Karpas-422 (cell line): Measurements from ENCODE around the gene HDAC4. TPM values are rescaled to one million over a fixed set of nuclear protein-coding genes. Genes with fewer than 3 reads are reported as not detected.

Source experiments
- DNase-seq: peaks from one replicate; pipeline ENCODE4 v3.0.0-alpha.2; 2015
- H2AFZ ChIP-seq: fragments of 200-600 bp; sonication (generic); 2 replicates; pipeline ENCODE4 v1.6.1; 2014; ENCODE audit warnings: antibody characterized with exemption, low read length, mixed read lengths
- H3K27ac ChIP-seq: fragments of 200-600 bp; sonication (generic); 2 replicates; pipeline ENCODE4 v1.5.1; 2014; ENCODE audit warnings: mild to moderate bottlenecking, low read length, moderate library complexity
- H3K27me3 ChIP-seq: fragments of 200-600 bp; sonication (generic); 2 replicates; pipeline ENCODE4 v1.6.1; 2014; ENCODE audit warnings: low read length, mixed read lengths
- H3K36me3 ChIP-seq: fragments of 200-600 bp; sonication (generic); 2 replicates; pipeline ENCODE4 v1.6.1; 2014; ENCODE audit warnings: low read length, mixed read lengths; ENCODE audit not compliant: insufficient read depth
- H3K4me1 ChIP-seq: fragments of 200-600 bp; sonication (generic); 2 replicates; pipeline ENCODE4 v1.6.1; 2014; ENCODE audit warnings: mild to moderate bottlenecking, low read length, mixed read lengths
- H3K4me2 ChIP-seq: fragments of 200-600 bp; sonication (generic); 2 replicates; pipeline ENCODE4 v1.6.1; 2014; ENCODE audit warnings: low read length, low read depth, mild to moderate bottlenecking; ENCODE audit not compliant: poor library complexity, severe bottlenecking
- H3K4me3 ChIP-seq: fragments of 200-600 bp; sonication (generic); 2 replicates; pipeline ENCODE4 v1.5.1; 2014; ENCODE audit warnings: mild to moderate bottlenecking, antibody characterized with exemption, low read length, mixed read lengths
- H3K79me2 ChIP-seq: fragments of 200-600 bp; sonication (generic); 2 replicates; pipeline ENCODE4 v1.6.1; 2014; ENCODE audit warnings: mild to moderate bottlenecking, low read length, mixed read lengths
- H3K9ac ChIP-seq: fragments of 200-600 bp; sonication (generic); 2 replicates; pipeline ENCODE4 v1.6.0; 2014; ENCODE audit warnings: low read length
- H3K9me2 ChIP-seq: fragments of 200-600 bp; sonication (generic), shearing (Covaris generic); replicated peaks from 2 replicates; pipeline ENCODE4 v1.6.0; 2014; ENCODE audit warnings: mild to moderate bottlenecking, low read length, moderate library complexity; ENCODE audit not compliant: insufficient read depth
- H3K9me3 ChIP-seq: fragments of 300-700, 200-600 bp; sonication (generic); 2 replicates; pipeline ENCODE4 v1.6.1; 2014; ENCODE audit warnings: low read length, mixed read lengths
- H4K20me1 ChIP-seq: fragments of 200-600 bp; sonication (generic); 2 replicates; pipeline ENCODE4 v1.6.1; 2014; ENCODE audit warnings: mild to moderate bottlenecking, antibody characterized with exemption, low read length, low read depth; ENCODE audit not compliant: insufficient read depth
- total RNA-seq: library from RNA; depleted of rRNA; stranded (reverse); fragments of >200 nt; shearing (Covaris generic); gene quantifications from 2 replicates; pipeline ENCODE4 v1.2.3, GENCODE V29; 2014; ENCODE audit warnings: low replicate concordance

The HDAC4 gene
- total RNA-seq, 1 experiment from 2014 or later: 8.5 TPM

- Histone ChIP-seq H4K20me1 (peaks cover 39% of the 10 kb centered on the region; the same call in 1 of the 2 replicates), H3K27ac (no peak overlapping the region), H3K4me1 (peaks cover 4% of the 10 kb centered on the region; the same call in 1 of the 2 replicates), H2AFZ (no peak overlapping the region), H3K9me3 (peaks cover 14% of the 10 kb centered on the region), H3K27me3 (no peaks in the 10 kb centered on the region), H3K9ac (no peak overlapping the region), H3K36me3 (no peaks in the 10 kb centered on the region), H3K4me3 (no peak overlapping the region), H3K9me2 (no peaks in the 10 kb centered on the region), H3K79me2 (no peaks in the 10 kb centered on the region), H3K4me2 (no peak overlapping the region)
- DNase-seq: no peak
Measured at GRCh38 chr2:239278941-239279365, 121.9 kb downstream of the HDAC4 start.

GRCh38 chr2:239278361-239278760 is 122.5 kb downstream of the HDAC4 start:
- H3K27me3 ChIP-seq: no peaks in the 10 kb centered on the region
- no peak overlapping the region for H3K27ac ChIP-seq
- H3K36me3 ChIP-seq: no peaks in the 10 kb centered on the region
- peaks cover 45% of the 10 kb centered on the region; the same call in 1 of the 2 replicates for H4K20me1 ChIP-seq
- H2AFZ ChIP-seq: no peak overlapping the region
- no peak for DNase-seq
- H3K4me1 ChIP-seq: peaks cover 4% of the 10 kb centered on the region; the same call in 1 of the 2 replicates
- H3K4me3 ChIP-seq: no peak overlapping the region
- H3K9me2 ChIP-seq: no peaks in the 10 kb centered on the region
- no peaks in the 10 kb centered on the region for H3K79me2 ChIP-seq
- no peak overlapping the region for H3K9ac ChIP-seq
- H3K4me2 ChIP-seq: no peak overlapping the region
- H3K9me3 ChIP-seq: peaks cover 11% of the 10 kb centered on the region

GRCh38 chr2:239277401-239278085 is 123.3 kb downstream of the HDAC4 start:
- Histone ChIP-seq H3K4me1 (peaks cover 4% of the 10 kb centered on the region; the same call in 1 of the 2 replicates), H3K9ac (no peak overlapping the region), H3K27ac (no peak overlapping the region), H3K4me3 (no peak overlapping the region), H3K27me3 (no peaks in the 10 kb centered on the region), H3K36me3 (no peaks in the 10 kb centered on the region), H4K20me1 (peaks cover 53% of the 10 kb centered on the region; the same call in 1 of the 2 replicates), H3K79me2 (no peaks in the 10 kb centered on the region), H2AFZ (no peak overlapping the region), H3K9me3 (peaks cover 3% of the 10 kb centered on the region; the same call in 1 of the 2 replicates), H3K9me2 (no peaks in the 10 kb centered on the region), H3K4me2 (no peak overlapping the region)
- no peak for DNase-seq

- no peak for DNase-seq
- H3K4me2 ChIP-seq: no peak overlapping the region
- no peak overlapping the region for H3K27ac ChIP-seq
- H3K4me3 ChIP-seq: no peak overlapping the region
- H3K36me3 ChIP-seq: no peaks in the 10 kb centered on the region
- H3K79me2 ChIP-seq: no peaks in the 10 kb centered on the region
- peaks cover 60% of the 10 kb centered on the region; the same call in 1 of the 2 replicates for H4K20me1 ChIP-seq
- no peaks in the 10 kb centered on the region for H3K27me3 ChIP-seq
- no peaks in the 10 kb centered on the region for H3K9me3 ChIP-seq
- H3K4me1 ChIP-seq: peaks cover 4% of the 10 kb centered on the region; the same call in 1 of the 2 replicates
- no peak overlapping the region for H2AFZ ChIP-seq
- no peaks in the 10 kb centered on the region for H3K9me2 ChIP-seq
- no peak overlapping the region for H3K9ac ChIP-seq
Measured at GRCh38 chr2:239276851-239277250, 124.0 kb downstream of the HDAC4 start.

GRCh38 chr2:239275847-239276831 is 124.7 kb downstream of the HDAC4 start:
- no peak overlapping the region for H3K4me2 ChIP-seq
- H4K20me1 ChIP-seq: peaks cover 67% of the 10 kb centered on the region; the same call in 1 of the 2 replicates
- H3K27ac ChIP-seq: no peak overlapping the region
- no peak overlapping the region for H2AFZ ChIP-seq
- H3K9ac ChIP-seq: no peak overlapping the region
- no peaks in the 10 kb centered on the region for H3K27me3 ChIP-seq
- H3K9me2 ChIP-seq: no peaks in the 10 kb centered on the region
- H3K36me3 ChIP-seq: no peaks in the 10 kb centered on the region
- DNase-seq: no peak
- H3K4me1 ChIP-seq: peaks cover 4% of the 10 kb centered on the region; the same call in 1 of the 2 replicates
- H3K4me3 ChIP-seq: no peak overlapping the region
- no peaks in the 10 kb centered on the region for H3K9me3 ChIP-seq
- H3K79me2 ChIP-seq: no peaks in the 10 kb centered on the region

- no peaks in the 10 kb centered on the region for H3K79me2 ChIP-seq
- peaks cover 67% of the 10 kb centered on the region; the same call in 1 of the 2 replicates for H4K20me1 ChIP-seq
- no peaks in the 10 kb centered on the region for H3K36me3 ChIP-seq
- no peak overlapping the region for H2AFZ ChIP-seq
- no peaks in the 10 kb centered on the region for H3K9me3 ChIP-seq
- H3K4me2 ChIP-seq: no peak overlapping the region
- H3K9me2 ChIP-seq: no peaks in the 10 kb centered on the region
- H3K4me3 ChIP-seq: no peak overlapping the region
- H3K27ac ChIP-seq: no peak overlapping the region
- H3K4me1 ChIP-seq: peaks cover 4% of the 10 kb centered on the region; the same call in 1 of the 2 replicates
- no peaks in the 10 kb centered on the region for H3K27me3 ChIP-seq
- H3K9ac ChIP-seq: no peak overlapping the region
- peak; percentile 64 for DNase-seq
Measured at GRCh38 chr2:239275044-239275685, 125.7 kb downstream of the HDAC4 start.

GRCh38 chr2:239274391-239275043 is 126.3 kb downstream of the HDAC4 start:
- no peaks in the 10 kb centered on the region for H3K9me3 ChIP-seq
- H3K9me2 ChIP-seq: no peaks in the 10 kb centered on the region
- H3K27ac ChIP-seq: no peak overlapping the region
- DNase-seq: no peak
- no peak overlapping the region for H3K4me3 ChIP-seq
- H4K20me1 ChIP-seq: peaks cover 70% of the 10 kb centered on the region; the same call in 1 of the 2 replicates
- no peaks in the 10 kb centered on the region for H3K79me2 ChIP-seq
- H2AFZ ChIP-seq: no peak overlapping the region
- H3K36me3 ChIP-seq: no peaks in the 10 kb centered on the region
- H3K9ac ChIP-seq: no peak overlapping the region
- H3K4me2 ChIP-seq: no peak overlapping the region
- no peaks in the 10 kb centered on the region for H3K27me3 ChIP-seq
- H3K4me1 ChIP-seq: peaks cover 4% of the 10 kb centered on the region; the same call in 1 of the 2 replicates
